Panc1 (cell line): ENCODE results near the gene TAOK3.

ENCODE experiments used
- CTCF ChIP-seq: fragments of 450-650 bp; IDR thresholded peaks from 2 replicates; pipeline ENCODE4 v1.5.1; 2017; ENCODE audit warnings: mild to moderate bottlenecking
- REST ChIP-seq, 2 experiments: IDR thresholded peaks; 2 replicates each; pipeline ENCODE4 v1.6.1; 2011 to 2012; ENCODE audit warnings: low read depth in 2 of 2, control low read depth in 1 of 2, low read length in 1 of 2, mild to moderate bottlenecking in 1 of 2, moderate library complexity in 1 of 2; ENCODE audit not compliant: insufficient read depth in 1 of 2
- TCF7L2 ChIP-seq: IDR thresholded peaks from 2 replicates; pipeline ENCODE4 v1.6.1; 2011; ENCODE audit warnings: mild to moderate bottlenecking, low read depth, low read length, inconsistent platforms

DNA sequence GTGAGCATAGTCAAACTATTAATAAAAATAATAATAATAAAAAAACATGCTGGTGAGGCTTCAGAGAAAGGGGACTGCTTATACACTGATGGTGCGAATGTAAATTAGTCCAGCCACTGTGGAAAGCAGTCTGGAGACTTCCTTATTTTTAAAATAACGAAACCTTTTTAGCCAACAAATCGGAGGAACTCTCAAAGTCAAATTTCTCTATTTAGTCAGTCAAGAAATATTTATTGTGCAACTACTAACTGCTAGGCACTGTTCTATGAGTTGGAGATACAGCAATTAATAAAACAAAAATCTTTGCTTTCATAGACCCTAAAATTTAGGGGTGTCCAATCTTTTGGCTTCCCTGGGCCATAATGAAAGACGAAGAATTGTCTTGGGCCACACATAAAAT lies 10.8 kb downstream of the TAOK3 start:
- TF ChIP-seq CTCF (no peak), TCF7L2 (no peak), REST (IDR thresholded peaks at IDR 0.05; ENCODE audit: insufficient read depth in 1 of 2, low read depth in 2 of 2, low read length in 1 of 2) (no peak)
